ENCODE measurements around the gene YJEFN3.

Gene YJEFN3

GRCh38 chr19:19539698-19540063 is 11.0 kb downstream of the YJEFN3 start:
- DNase-seq (ENCODE audit: low spot score), result no peak

- DNase-seq (ENCODE audit: low spot score), result no peak
These were observed 11.5 kb downstream of the YJEFN3 start for GRCh38 chr19:19540064-19540714.

- DNase-seq (ENCODE audit: low spot score), result no peak
These were observed 12.2 kb downstream of the YJEFN3 start for GRCh38 chr19:19540715-19541515.

GRCh38 chr19:19541616-19542015 is 12.9 kb downstream of the YJEFN3 start:
- DNase-seq (ENCODE audit: low spot score), result no peak

GRCh38 chr19:19542507-19542906 is 13.8 kb downstream of the YJEFN3 start:
- DNase-seq (ENCODE audit: low spot score), result no peak

- no peak for DNase-seq (ENCODE audit: low spot score)
These were observed 14.4 kb downstream of the YJEFN3 start for GRCh38 chr19:19543101-19543500.

- DNase-seq (ENCODE audit: low spot score), result no peak
These were observed 14.9 kb downstream of the YJEFN3 start for GRCh38 chr19:19543640-19544039.

GRCh38 chr19:19544257-19544953 is 15.7 kb downstream of the YJEFN3 start:
- no peak for DNase-seq (ENCODE audit: low spot score)

- DNase-seq (ENCODE audit: low spot score), result no peak
These were observed 16.4 kb downstream of the YJEFN3 start for GRCh38 chr19:19544954-19545591.

GRCh38 chr19:19545707-19546106 is 17.0 kb downstream of the YJEFN3 start:
- no peak for DNase-seq (ENCODE audit: low spot score)

- DNase-seq (ENCODE audit: low spot score), result no peak
These were observed 18.0 kb downstream of the YJEFN3 start for GRCh38 chr19:19546751-19547162.

GRCh38 chr19:19547674-19548336 is 19.1 kb downstream of the YJEFN3 start:
- DNase-seq (ENCODE audit: low spot score), result no peak

- DNase-seq (ENCODE audit: low spot score), result no peak
These were observed 20.4 kb downstream of the YJEFN3 start for GRCh38 chr19:19548915-19549759.

- DNase-seq (ENCODE audit: low spot score), result no peak
These were observed 21.2 kb downstream of the YJEFN3 start for GRCh38 chr19:19549804-19550464.

GRCh38 chr19:19550485-19550929 is 21.8 kb downstream of the YJEFN3 start:
- DNase-seq (ENCODE audit: low spot score), result no peak

- no peak for DNase-seq (ENCODE audit: low spot score)
These were observed 22.5 kb downstream of the YJEFN3 start for GRCh38 chr19:19550972-19551852.

GRCh38 chr19:19551853-19552192 is 23.1 kb downstream of the YJEFN3 start:
- DNase-seq (ENCODE audit: low spot score), result no peak

GRCh38 chr19:19552798-19553197 is 24.1 kb downstream of the YJEFN3 start:
- DNase-seq (ENCODE audit: low spot score), result no peak

- no peak for DNase-seq (ENCODE audit: low spot score)
These were observed 25.0 kb downstream of the YJEFN3 start for GRCh38 chr19:19553670-19554069.
